A549 (cell line): ENCODE data around the gene PDCD1LG2. TPM values are rescaled to one million over a fixed set of nuclear protein-coding genes. Genes with fewer than 3 reads are reported as not detected.

ENCODE experiments used
- ATAC-seq, 2 experiments: fragments of 200-7000 bp in 1 of 2; fragments of >200 bp in 1 of 2; cut with Nextera tagmentation in 1 of 2; cut with Tn5 transposase in 1 of 2; 3 replicates each; pipeline versions ENCODE4 v1.8.0 to v1.9.1; 2018 to 2020; ENCODE audit warnings: mild to moderate bottlenecking in 1 of 2, moderate library complexity in 1 of 2
- CTCF ChIA-PET: fragments of 300-600 bp; sonication (Branson Sonifier 250); formaldehyde crosslinking; extraction: SDS; loops from one replicate; lab custom pipeline; 2021; ENCODE audit warnings: antibody characterized with exemption, inconsistent platforms; lab: Yijun Ruan, JAX
- POLR2A ChIA-PET: fragments of 350-600 bp; formaldehyde crosslinking; extraction: SDS; loops from one replicate; lab custom pipeline; 2021; ENCODE audit warnings: antibody characterized with exemption, inconsistent platforms; lab: Yijun Ruan, JAX
- DNase-seq, 2 experiments: peaks; one replicate each; pipeline versions ENCODE4 v3.0.0 to v3.0.0-alpha.2; 2011 to 2016; ENCODE audit warnings: low read depth in 1 of 2, low spot score in 1 of 2
- FAIRE-seq: peaks from 2 replicates; lab custom pipeline; 2011; peaks lifted over from hg19 to GRCh38; lab: Jason Lieb, UNC
- H3K27ac ChIP-seq, 2 experiments: fragments of >200 bp; sonication (Bioruptor Twin); formaldehyde crosslinking; 3 replicates each; pipeline ENCODE4 v1.5.1; 2016 to 2017
- H3K4me1 ChIP-seq: fragments of >200 bp; sonication (Bioruptor Twin); formaldehyde crosslinking; 3 replicates; pipeline ENCODE4 v1.6.1; 2016
- H3K4me2 ChIP-seq: fragments of >200 bp; sonication (Bioruptor Twin); formaldehyde crosslinking; 3 replicates; pipeline ENCODE4 v1.6.1; 2016
- H3K4me3 ChIP-seq: fragments of >200 bp; sonication (Bioruptor Twin); formaldehyde crosslinking; 3 replicates; pipeline ENCODE4 v1.5.1; 2016
- H3K9me3 ChIP-seq: fragments of >200 bp; sonication (Bioruptor Twin); formaldehyde crosslinking; 3 replicates; pipeline ENCODE4 v1.6.1; 2016
- CBX8 ChIP-seq: fragments of 200-600 bp; sonication (generic); IDR thresholded peaks from 2 replicates; pipeline ENCODE4 v1.6.1; 2016
- CHD4 ChIP-seq: fragments of 200-600 bp; sonication (generic); IDR thresholded peaks from 2 replicates; pipeline ENCODE4 v1.6.1; 2016; ENCODE audit warnings: antibody characterized with exemption, mild to moderate bottlenecking, borderline replicate concordance
- EHMT2 ChIP-seq: fragments of 200-600 bp; sonication (generic); IDR thresholded peaks from 2 replicates; pipeline ENCODE4 v1.6.1; 2016; ENCODE audit warnings: antibody characterized with exemption, low read depth, mild to moderate bottlenecking, moderate library complexity
- ELK1 ChIP-seq: fragments of 150-350 bp; IDR thresholded peaks from 2 replicates; pipeline ENCODE4 v1.6.1; 2014; ENCODE audit warnings: low read depth, mild to moderate bottlenecking, low read length
- ESRRA ChIP-seq: fragments of 150-350 bp; IDR thresholded peaks from 2 replicates; pipeline ENCODE4 v1.6.1; 2014; ENCODE audit warnings: mild to moderate bottlenecking, low read length, borderline replicate concordance
- FOSB ChIP-seq: fragments of 250-450 bp; sonication (Bioruptor Pico); IDR thresholded peaks from 2 replicates; pipeline ENCODE4 v1.5.0; 2020; ENCODE audit warnings: mild to moderate bottlenecking, moderate library complexity
- HOXB5 ChIP-seq: fragments of 250-450 bp; sonication (Bioruptor Pico); IDR thresholded peaks from 2 replicates; pipeline ENCODE4 v1.5.0; 2020; ENCODE audit warnings: mild to moderate bottlenecking, moderate library complexity
- KDM5A ChIP-seq: fragments of 200-600 bp; sonication (generic); IDR thresholded peaks from 2 replicates; pipeline ENCODE4 v1.6.1; 2016; ENCODE audit warnings: antibody characterized with exemption, mild to moderate bottlenecking
- MAFK ChIP-seq: fragments of 450-650 bp; IDR thresholded peaks from 2 replicates; pipeline ENCODE4 v1.6.1; 2014; ENCODE audit not compliant: partially characterized antibody
- MAZ ChIP-seq: fragments of 150-350 bp; IDR thresholded peaks from 2 replicates; pipeline ENCODE4 v1.6.1; 2014; ENCODE audit warnings: antibody characterized with exemption, low read depth, low read length, borderline replicate concordance
- PHF8 ChIP-seq: fragments of 200-600 bp; sonication (generic); IDR thresholded peaks from 2 replicates; pipeline ENCODE4 v1.6.1; 2016; ENCODE audit warnings: low read depth, mild to moderate bottlenecking, antibody characterized with exemption, moderate library complexity, borderline replicate concordance
- POLR2A ChIP-seq: IDR thresholded peaks from 2 replicates; pipeline ENCODE4 v1.6.1; 2012; ENCODE audit warnings: mild to moderate bottlenecking, low read length
- SMC3 ChIP-seq: fragments of >200 bp; sonication (Bioruptor Twin); formaldehyde crosslinking; IDR thresholded peaks from 3 replicates; pipeline ENCODE4 v1.6.1; 2018; ENCODE audit warnings: inconsistent platforms
- USF2 ChIP-seq: fragments of 450-650 bp; IDR thresholded peaks from 2 replicates; pipeline ENCODE4 v1.6.1; 2014; ENCODE audit warnings: antibody characterized with exemption
- ZFP36 ChIP-seq: fragments of 450-650 bp; IDR thresholded peaks from 2 replicates; pipeline ENCODE4 v1.6.1; 2014; ENCODE audit warnings: borderline replicate concordance; ENCODE audit not compliant: partially characterized antibody
- ZNF302 ChIP-seq: fragments of 250-450 bp; sonication (Bioruptor Pico); IDR thresholded peaks from 2 replicates; pipeline ENCODE4 v1.9.0; 2021; ENCODE audit warnings: inconsistent platforms, mild to moderate bottlenecking, moderate library complexity
- WGBS: methylation state at CpG from one replicate; pipeline ENCODE4 v1.1.6; 2017; ENCODE audit errors: missing lambda C conversion rate; 5-methylcytosine and 5-hydroxymethylcytosine counted together
- polyA plus RNA-seq, 4 experiments: library from polyadenylated mRNA; depleted of rRNA in 3 of 4; stranded (reverse); fragments of >200 nt; fragmentation: RNase III in 1 of 4; extraction: RNeasy Plus Mini Kit Qiagen cat#74134 plus additional on column Dnase treatment in 1 of 4; gene quantifications; 2 replicates in 3 of 4; 3 replicates in 1 of 4; pipeline ENCODE4 v1.2.3, GENCODE V29; 2011 to 2017
- TF ChIP-seq, protein P1 (sequence below): IDR thresholded peaks from 2 replicates; pipeline ENCODE4 v1.6.1; 2012; ENCODE audit warnings: low read depth, borderline replicate concordance
- TF ChIP-seq, protein P2 (sequence below): fragments of 200-600 bp; sonication (generic); IDR thresholded peaks from 2 replicates; pipeline ENCODE4 v1.6.1; 2016; ENCODE audit warnings: antibody characterized with exemption, mild to moderate bottlenecking, moderate library complexity
- TF ChIP-seq, protein P3 (sequence below): IDR thresholded peaks from 2 replicates; pipeline ENCODE4 v1.6.1; 2012

Gene PDCD1LG2
- polyA plus RNA-seq, 2 of the 4 experiments (the other 2 are of a cell fraction) = 0.53 TPM

DNA sequence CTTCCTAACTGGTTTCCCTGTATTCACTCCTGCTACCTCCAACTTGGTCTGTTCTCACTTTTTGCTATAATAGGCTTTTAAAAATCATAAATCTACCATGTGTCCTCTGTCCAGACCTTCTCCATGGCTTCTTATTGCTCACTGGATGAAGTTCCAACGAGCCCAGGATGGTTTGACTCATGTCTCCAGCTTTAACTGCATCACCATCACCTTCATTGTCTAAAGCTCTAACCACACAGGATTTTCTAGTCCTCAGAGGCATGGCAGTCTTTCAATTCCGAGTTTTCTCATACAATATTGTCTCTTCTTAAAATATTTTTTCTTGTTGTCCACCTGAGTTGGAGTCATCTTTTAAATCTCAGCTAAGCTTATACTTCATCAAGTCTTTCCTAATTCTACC is 49.3 kb downstream of the PDCD1LG2 start:
- ChIA-PET POLR2A (no interaction called here), CTCF (interaction anchor here (1.0 to 2.3 kb wide), 3 partner anchors 9 to 30 kb away, joined by 3 to 9 read pairs (median 8); no protein-coding TSS in a partner anchor)
- 3% methylated on average over 2 of the region's 2 CpGs for WGBS
- Histone ChIP-seq H3K9me3 (no peaks in the 10 kb centered on the region), H3K4me2 (no peak overlapping the region), H3K27ac (no peak overlapping the region), H3K4me3 (no peak overlapping the region), H3K4me1 (no peaks in the 10 kb centered on the region)
- no peak for FAIRE-seq
- no peak for TF ChIP-seq KDM5A
- no peak for TF ChIP-seq USF2
- TF ChIP-seq SMC3 = no peak
- TF ChIP-seq ELK1 = no peak
- TF ChIP-seq FOSB = no peak
- no peak for TF ChIP-seq PHF8
- no peak for TF ChIP-seq EHMT2
- no peak for TF ChIP-seq ZFP36
- no peak for TF ChIP-seq HOXB5 (CRISPR knock-in tag)
- TF ChIP-seq MAZ = no peak
- TF ChIP-seq ZNF302 (CRISPR knock-in tag) = no peak
- TF ChIP-seq, protein P1, sequence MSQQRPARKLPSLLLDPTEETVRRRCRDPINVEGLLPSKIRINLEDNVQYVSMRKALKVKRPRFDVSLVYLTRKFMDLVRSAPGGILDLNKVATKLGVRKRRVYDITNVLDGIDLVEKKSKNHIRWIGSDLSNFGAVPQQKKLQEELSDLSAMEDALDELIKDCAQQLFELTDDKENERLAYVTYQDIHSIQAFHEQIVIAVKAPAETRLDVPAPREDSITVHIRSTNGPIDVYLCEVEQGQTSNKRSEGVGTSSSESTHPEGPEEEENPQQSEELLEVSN = no peak
- TF ChIP-seq ESRRA = no peak
- ATAC-seq = no peak
- no peak for DNase-seq

DNA sequence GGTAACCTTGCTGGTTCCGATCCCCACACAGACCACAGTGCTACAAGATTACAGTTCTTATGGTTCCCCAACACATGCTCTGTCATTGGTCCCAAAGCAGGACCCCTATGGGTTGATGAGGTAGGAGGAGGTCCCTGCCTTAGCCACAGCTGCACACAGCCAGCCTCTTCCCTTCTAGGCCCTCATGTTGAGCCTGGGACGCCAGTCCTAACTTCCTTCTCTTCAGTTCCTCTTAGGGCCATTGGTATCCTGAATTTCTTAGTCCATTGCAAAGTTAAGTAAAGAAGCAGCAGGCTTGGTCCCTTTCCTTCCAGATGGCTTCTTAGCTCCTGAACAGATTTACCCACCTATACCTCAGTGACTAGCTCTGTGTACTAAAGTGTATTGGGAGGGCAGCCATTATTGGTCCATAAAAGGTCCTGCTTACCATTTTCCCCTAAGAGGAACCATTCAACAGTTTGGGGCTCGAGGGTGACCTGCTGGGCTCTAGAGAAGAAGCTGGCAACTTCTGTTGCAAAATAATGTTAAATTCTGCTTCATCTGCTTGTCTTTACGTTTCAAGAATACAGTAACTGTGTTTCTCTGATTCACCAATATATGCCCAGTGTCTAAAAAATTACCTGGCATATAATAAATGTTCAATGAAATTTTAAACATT is 50.2 kb downstream of the PDCD1LG2 start:
- ATAC-seq (no peak), DNase-seq (no peak), FAIRE-seq (no peak)
- Histone ChIP-seq H3K4me2 (no peak overlapping the region), H3K9me3 (no peaks in the 10 kb centered on the region), H3K4me3 (no peak overlapping the region), H3K27ac (no peak overlapping the region), H3K4me1 (no peaks in the 10 kb centered on the region)
- TF ChIP-seq CHD4 (no peak), ESRRA (no peak), CBX8 (no peak), POLR2A (no peak), MAFK (no peak)
- TF ChIP-seq, protein P1 = no peak
- TF ChIP-seq, protein P2, sequence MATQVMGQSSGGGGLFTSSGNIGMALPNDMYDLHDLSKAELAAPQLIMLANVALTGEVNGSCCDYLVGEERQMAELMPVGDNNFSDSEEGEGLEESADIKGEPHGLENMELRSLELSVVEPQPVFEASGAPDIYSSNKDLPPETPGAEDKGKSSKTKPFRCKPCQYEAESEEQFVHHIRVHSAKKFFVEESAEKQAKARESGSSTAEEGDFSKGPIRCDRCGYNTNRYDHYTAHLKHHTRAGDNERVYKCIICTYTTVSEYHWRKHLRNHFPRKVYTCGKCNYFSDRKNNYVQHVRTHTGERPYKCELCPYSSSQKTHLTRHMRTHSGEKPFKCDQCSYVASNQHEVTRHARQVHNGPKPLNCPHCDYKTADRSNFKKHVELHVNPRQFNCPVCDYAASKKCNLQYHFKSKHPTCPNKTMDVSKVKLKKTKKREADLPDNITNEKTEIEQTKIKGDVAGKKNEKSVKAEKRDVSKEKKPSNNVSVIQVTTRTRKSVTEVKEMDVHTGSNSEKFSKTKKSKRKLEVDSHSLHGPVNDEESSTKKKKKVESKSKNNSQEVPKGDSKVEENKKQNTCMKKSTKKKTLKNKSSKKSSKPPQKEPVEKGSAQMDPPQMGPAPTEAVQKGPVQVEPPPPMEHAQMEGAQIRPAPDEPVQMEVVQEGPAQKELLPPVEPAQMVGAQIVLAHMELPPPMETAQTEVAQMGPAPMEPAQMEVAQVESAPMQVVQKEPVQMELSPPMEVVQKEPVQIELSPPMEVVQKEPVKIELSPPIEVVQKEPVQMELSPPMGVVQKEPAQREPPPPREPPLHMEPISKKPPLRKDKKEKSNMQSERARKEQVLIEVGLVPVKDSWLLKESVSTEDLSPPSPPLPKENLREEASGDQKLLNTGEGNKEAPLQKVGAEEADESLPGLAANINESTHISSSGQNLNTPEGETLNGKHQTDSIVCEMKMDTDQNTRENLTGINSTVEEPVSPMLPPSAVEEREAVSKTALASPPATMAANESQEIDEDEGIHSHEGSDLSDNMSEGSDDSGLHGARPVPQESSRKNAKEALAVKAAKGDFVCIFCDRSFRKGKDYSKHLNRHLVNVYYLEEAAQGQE = no peak
- TF ChIP-seq, protein P3, sequence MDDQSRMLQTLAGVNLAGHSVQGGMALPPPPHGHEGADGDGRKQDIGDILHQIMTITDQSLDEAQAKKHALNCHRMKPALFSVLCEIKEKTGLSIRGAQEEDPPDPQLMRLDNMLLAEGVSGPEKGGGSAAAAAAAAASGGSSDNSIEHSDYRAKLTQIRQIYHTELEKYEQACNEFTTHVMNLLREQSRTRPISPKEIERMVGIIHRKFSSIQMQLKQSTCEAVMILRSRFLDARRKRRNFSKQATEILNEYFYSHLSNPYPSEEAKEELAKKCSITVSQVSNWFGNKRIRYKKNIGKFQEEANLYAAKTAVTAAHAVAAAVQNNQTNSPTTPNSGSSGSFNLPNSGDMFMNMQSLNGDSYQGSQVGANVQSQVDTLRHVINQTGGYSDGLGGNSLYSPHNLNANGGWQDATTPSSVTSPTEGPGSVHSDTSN = no peak
- 59% methylated on average over 4 of the region's 4 CpGs for WGBS
- ChIA-PET CTCF (interaction anchor here (0.8 to 2.3 kb wide), 6 partner anchors 9 to 39 kb away, joined by 3 to 9 read pairs (median 4); no protein-coding TSS in a partner anchor), POLR2A (no interaction called here)
